ENCODE measurements around the gene LRRFIP2. TPM values are rescaled to one million over a fixed set of nuclear protein-coding genes. Genes with fewer than 3 reads are reported as not detected.

LRRFIP2 gene
- total RNA-seq, 1 donor from 2014 or later: 34.7 TPM

DNA sequence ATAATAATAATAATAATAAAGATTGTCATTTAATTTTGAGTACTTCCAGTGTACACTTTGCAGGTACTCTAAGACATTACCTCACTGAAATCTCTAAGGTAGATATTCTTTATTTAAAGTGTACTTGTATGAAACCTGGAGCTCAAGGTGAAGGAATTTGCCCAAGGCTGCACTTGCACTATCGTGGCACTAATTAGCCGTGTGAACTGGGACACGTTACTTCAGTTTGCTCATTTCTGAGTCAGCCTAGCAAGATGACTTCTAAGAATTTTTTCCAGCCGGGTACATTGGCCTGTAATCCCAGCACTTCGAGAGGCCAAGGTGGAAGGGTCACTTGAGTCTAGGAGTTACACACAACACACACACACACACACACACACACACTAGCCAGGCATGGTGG, 147.5 kb downstream of the LRRFIP2 start:
- no peak for DNase-seq (ENCODE audit: low read depth in 2 of 2)

DNA sequence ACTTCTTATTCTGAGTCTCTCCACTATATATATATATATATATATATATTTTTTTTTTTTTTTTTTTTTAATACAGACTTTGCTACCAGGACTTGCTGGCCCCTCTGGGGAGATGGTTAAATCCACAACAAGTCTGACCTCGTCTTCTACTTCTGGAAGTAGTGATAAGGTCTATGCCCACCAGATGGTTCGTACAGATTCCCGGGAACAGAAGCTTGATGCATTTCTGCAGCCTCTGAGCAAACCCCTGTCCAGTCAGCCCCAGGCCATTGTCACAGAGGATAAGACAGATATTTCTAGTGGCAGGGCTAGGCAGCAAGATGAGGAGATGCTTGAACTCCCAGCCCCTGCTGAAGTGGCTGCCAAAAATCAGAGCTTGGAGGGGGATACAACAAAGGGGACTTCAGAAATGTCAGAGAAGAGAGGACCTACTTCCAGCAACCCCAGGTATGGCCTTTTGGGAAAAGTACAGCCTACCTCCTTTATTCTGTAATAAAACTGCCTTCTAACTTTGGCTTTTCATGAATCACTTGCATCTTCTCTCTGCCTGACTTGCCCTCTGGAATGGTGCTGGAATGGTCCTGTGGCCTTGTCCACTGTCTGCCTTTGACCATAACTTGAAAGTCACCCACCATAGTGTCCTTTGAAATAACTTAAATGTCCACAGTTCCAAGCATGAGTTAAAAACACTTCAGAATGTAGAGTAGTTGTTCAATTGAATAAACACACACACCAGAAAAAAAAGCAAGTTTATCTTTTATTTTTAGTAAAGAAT, 148.6 kb downstream of the LRRFIP2 start:
- no peak for DNase-seq (ENCODE audit: low read depth in 2 of 2)

GRCh38 chr3:37024820-37025405, 149.5 kb downstream of the LRRFIP2 start:
- no peak for DNase-seq (ENCODE audit: low read depth in 2 of 2)

DNA sequence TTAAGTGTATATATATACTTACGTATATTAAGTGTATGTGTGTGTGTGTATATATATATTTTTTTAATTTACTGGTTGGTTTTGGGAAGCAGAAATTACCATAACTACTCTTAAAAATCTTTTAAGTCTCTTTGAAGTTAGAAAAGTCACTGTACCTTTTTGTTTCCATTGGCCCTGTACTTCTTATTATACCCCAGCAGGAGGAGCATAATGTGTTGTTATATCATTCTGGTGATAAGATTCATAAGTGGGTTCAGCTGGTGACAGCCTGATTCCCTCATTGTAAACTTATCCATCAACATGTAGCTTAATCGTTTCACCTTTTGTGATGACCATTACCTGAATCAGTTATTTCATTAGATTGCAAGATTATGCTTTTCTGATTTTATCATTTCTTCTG, 150.3 kb downstream of the LRRFIP2 start:
- DNase-seq (ENCODE audit: low read depth in 2 of 2): peak; percentile 39 to 41

- no peak for DNase-seq (ENCODE audit: low read depth in 2 of 2)
These were observed 156.7 kb downstream of the LRRFIP2 start for GRCh38 chr3:37017683-37018082.

- DNase-seq (ENCODE audit: low read depth in 2 of 2): no peak
These were observed 157.5 kb downstream of the LRRFIP2 start for GRCh38 chr3:37016903-37017302.

DNA sequence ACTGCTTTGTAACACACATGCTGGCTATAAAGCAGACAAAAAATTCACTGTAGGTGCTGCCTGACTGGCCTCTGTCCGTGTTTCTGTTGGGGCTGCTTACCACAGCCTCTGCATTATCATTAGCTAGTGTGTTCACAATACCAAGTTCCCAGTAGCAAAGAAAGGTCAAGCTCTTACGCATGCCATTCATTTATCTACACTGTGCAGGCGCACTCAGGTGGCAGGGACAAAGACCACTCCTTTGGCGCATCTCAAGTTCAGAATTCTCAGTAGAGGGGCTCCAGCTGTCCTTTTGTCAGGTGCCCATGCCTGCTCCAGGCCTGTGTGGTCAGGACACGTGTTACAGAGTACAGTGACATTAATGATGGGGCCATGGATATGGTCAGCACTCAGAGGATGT, 158.7 kb downstream of the LRRFIP2 start:
- DNase-seq (ENCODE audit: low read depth in 2 of 2): no peak

- no peak for DNase-seq (ENCODE audit: low read depth in 2 of 2)
These were observed 159.8 kb downstream of the LRRFIP2 start for GRCh38 chr3:37014620-37015019.

Other genes with a start within 250 kb of the LRRFIP2 start
- gene TRANK1, start 229.5 kb downstream of the LRRFIP2 start, total RNA-seq: 4.0 and 6.1 TPM in 2 replicates
- gene EPM2AIP1, start 181.5 kb downstream of the LRRFIP2 start, total RNA-seq: 7.4 and 11.1 TPM in 2 replicates
- 29.4 and 31.8 TPM in 2 replicates for gene MLH1, start 181.1 kb downstream of the LRRFIP2 start, total RNA-seq
- 27.0 and 40.1 TPM in 2 replicates for gene GOLGA4, start 68.7 kb upstream of the LRRFIP2 start, total RNA-seq

All from lung microvascular endothelial cell (primary cell).